Hindlimb muscle (tissue), 1 donor: Measurements from ENCODE around the gene MTURN. TPM values are rescaled to one million over a fixed set of nuclear protein-coding genes. Genes with fewer than 3 reads are reported as not detected.

Source experiments
- DNase-seq: peaks from one replicate; pipeline ENCODE4 v3.0.0-alpha.2; 2013
- polyA plus RNA-seq: library from polyadenylated mRNA; unstranded; fragments of 120-200 nt; gene quantifications from one replicate; pipeline ENCODE4 v1.2.1, GENCODE V29; 2013; ENCODE audit not compliant: insufficient read length

MTURN gene
- polyA plus RNA-seq, 1 donor, result 104 TPM

DNA sequence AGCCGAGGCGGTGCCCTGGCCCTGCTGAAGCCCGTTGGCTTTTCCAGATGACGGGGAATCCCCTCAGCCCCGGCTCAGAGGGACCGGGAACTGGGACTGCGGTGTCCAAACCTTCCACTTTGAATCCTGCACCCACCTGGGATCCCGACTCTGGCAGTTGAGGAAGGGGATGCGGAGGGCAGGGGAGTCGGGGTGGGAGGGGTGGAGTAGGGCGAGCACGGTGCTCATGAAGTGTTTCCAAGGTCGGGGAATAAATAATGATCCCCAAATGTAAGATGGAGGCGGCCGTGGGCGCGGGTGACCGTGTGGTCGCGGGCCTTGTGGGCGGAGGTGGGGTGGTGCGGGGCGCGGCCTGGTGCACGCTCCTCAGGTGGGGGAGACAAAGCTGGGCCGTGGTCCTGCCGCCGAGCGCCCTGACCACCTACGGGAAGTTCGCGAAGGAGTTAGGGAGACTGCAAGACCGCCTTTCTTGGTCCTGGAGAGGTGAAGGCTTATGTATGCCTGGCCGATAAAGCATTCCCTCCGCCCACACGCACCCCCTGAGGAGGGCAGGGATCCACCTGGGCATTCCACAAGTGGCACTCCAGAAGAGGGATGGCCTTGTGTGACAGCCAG is 1.4 kb downstream of the MTURN start:
- no peak for DNase-seq

DNA sequence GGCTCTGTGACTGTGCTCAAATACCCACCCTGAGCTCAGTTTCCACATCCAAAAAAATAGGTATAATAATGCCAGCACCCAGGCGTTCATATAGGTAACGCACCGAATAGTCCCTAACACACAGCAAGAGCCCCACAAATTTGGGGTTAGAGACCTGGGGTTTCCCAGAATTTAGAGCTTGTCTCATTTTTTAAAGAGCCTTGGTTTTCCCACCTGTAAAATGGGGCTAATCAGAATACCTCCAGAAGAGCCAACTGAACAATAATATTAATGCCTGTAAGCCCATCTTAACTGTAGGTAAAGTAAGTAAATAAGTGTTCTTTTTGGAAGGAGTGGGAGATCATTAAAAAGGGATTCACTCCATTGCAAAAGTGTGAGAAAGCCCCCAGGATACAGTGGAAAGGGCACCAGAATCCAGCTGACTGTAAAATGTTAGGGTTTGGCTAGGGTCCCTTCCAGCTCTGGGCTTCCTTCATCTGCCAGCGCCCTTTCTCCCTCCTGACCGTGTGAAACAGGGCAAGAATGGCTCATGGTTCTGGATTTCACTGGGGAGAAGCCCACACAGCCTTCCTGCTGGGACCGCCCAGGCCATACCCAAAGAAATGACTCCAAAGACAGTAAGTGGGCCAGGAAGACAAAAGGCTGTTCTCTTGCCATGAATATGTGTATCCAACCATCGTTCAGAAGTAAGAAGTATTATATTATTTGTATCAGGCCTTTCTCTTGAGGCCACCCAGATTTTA is 2.1 kb downstream of the MTURN start:
- no peak for DNase-seq

GRCh38 chr7:30139836-30140384 is 5.1 kb downstream of the MTURN start:
- no peak for DNase-seq

DNA sequence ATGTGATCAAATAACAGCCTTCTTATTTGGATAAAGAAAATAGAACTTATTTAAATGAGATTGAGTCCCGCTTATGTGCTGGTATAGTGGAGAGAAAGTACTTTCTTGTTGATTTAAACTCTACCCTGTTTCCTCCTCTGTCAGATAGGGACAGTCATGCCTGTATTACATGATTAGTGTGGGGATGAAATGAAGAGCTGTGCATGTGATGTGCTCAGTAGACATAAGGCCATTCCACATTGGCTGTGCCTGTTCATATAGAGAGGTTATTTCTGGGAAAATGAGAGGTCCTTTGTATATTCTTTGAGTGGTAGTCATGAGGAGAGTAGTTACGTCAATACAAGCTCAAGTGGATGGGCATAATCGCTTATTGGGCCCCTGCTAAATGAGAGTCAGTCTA is 5.7 kb downstream of the MTURN start:
- DNase-seq, result no peak

- no peak for DNase-seq
Observed at GRCh38 chr7:30142710-30143109, 7.9 kb downstream of the MTURN start.

- no peak for DNase-seq
Observed at GRCh38 chr7:30143748-30144251, 9.0 kb downstream of the MTURN start.

DNA sequence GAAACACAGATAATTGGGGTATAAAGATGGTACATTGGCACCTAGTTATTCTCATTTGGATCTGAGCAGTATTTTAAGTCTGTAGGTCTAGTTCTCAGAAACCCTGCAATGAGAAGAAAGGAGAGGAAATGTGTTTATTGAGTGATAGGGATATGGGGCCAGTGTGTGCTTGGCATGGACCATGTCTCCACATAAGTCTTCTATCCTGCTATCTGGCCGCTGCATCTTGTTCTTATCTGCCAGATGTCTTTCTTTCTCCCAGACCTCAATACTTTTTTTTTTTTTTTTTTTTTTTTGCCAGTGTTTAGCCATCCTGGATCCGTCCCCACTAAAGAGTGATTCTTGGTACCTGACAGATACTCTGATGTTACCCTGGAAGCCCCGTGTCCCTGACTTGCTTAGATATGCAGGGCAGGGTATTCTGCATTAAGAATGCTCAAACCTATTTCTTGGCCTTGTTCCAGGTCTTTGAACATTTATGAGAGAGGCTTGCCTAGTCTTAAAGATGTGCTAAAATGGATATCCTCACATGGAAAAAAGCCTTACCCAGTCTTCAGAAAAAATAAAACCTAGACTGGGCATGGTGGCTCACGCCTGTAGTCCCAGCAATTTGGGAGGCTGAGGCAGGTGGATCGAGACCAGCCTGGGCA is 10.0 kb downstream of the MTURN start:
- no peak for DNase-seq

DNA sequence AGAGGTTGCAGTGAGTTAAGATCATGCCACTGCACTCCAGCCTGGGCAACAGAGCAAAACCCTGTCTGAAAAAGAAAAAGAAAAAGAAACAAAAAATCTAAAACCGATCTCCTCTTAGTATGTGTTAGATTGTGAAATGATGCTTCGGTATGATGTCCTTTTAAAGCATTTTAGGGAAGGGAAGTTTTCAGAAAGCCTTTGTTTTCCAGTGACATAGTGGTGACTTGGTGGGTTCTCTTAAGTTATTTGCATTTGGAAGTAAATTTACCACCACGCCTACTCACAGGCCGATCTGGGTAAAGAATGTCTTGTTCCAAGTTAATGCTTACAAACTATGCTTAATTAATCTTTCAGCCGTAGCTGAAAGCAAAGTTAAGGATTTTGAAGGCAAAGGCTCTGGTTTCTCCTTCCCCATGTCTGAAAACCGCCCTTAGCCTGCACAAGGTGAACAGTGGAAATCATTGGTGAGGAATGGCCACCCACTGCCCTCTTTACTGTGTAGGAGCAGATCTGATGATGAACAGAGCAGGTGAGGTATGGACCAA is 10.7 kb downstream of the MTURN start:
- no peak for DNase-seq

DNA sequence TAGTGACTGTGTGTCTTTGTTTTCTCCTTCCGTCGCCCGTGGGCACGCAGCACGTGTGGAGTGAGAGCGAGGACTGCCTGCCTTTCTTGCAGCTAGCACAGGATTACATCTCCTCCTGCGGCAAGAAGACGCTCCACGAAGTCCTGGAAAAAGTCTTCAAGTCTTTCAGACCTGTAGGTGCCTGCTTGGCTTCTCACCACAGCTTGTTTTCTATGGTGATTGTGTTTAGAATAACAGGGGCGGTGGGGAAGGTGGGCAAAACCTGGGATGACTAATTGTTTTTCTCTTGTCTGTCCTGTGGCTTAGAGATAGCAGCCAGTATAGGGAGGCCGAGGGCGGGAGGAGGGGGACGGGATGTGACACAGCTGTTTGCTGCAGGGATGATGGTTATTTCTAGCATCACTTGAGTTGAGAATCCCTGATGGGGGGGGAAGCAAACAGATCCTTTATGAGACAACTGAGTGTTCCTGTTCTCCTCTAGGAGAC is 11.4 kb downstream of the MTURN start:
- no peak for DNase-seq

DNA sequence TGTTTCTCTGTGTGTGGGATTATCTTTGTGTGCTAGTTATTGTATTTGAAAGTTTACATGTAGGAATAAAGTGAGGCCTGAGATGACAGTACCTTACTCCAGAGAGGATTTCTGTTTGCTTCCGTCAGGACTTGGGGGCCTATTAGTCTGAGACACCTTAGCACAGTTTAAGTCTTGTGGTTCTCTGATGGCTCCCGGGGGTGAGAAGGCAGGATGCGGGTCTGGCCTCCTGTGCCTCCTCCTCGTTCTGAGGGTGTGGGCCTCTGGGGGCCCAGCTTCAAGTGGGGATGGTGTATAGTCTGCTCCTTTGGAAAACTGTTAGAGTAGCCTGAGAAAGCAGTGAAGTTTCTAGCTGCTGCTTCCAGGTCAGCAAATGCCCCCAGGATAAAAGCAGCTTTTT is 12.4 kb downstream of the MTURN start:
- DNase-seq, result no peak

DNA sequence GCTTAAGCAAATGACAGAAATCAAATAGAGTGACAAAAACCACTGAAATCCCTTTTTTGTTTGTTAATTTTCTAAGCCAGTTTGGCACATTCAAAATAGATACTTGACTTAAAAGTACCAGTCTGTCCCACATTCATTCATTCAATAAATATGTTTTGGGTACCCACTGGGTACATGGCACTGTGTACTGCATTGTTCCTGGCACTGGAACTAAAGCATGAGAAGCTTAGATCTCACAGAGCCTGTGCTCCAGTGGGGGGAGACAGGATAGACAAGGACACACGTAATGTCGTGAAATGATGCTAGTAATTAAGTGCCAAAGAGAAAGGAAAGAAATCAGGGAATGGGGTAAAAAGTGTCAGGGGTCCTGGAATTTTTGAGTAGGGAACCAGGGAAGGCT is 13.0 kb downstream of the MTURN start:
- no peak for DNase-seq

- DNase-seq, result no peak
Observed at GRCh38 chr7:30148426-30148825, 13.6 kb downstream of the MTURN start.

DNA sequence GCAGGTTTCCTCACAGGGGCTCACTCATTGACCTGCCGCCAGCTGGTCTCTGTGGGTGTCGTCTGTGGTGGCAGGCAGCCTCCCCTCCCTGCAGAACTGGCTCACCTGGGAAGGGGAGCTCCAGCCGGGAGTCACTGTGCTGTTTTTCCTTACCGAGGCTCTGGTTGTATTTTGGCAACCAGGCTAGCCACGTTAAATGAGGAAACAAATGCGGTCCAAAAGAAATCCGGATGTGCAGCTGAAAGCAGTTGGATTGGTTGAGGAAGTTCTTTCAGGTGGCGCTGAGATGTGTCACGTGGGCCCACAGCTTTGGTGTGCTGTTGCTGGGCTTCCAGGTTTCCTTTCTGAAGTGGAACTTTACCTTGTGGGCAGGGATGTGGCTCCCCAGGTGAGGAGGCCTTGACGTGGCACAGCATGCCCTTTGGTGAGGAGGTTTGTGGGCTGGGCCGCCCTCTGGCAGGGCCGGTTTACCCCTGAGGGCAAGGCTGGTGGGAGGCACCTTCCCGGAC is 14.2 kb downstream of the MTURN start:
- DNase-seq, result no peak

DNA sequence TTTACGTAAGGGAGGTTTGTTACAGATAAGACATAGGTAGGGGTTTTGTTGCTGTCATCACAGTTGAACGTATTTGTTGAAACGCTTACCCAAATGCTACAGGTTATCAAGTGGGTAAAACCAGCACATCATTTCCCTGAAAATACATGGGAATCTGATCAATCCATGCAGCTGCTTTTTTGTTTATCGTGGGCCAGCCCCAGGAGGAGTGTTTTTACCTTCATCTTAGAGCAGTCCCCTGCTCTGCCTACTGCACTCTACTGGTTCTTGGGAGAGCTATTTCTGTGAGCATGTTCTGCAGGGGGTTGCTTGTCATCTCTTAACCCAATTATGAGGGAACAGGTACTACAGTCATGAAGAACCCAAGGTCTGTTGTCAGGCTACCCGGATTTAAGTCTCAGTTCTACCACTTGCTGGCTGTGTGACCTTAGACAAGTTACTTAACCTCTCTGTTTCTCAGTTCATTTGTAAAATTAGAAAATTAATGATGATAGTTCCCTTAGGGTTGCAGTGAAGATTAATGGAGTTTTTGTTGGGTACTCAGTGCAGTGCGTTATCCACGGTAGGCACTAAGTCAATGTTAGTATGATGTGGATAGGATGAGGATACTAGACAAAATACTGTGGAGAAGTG is 15.0 kb downstream of the MTURN start:
- no peak for DNase-seq

DNA sequence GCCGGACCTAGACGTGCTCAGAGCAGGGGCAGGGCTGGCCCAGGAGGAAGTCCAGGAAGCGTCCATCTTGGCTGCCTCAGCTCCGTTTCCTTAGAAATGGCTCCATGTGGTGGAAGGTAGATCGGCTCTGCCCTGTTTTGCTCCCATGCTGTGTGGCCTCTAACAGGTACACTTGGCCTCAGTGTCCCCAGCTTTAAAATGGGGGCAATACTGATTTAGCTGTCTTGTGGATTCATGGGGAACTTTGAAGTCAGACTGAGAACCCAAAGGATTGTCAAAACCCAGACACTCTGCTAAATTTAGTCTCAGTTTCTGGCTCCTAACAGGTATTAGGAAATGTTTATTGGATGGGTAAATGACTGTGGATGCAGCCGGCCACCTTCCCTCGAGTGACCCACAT is 15.9 kb downstream of the MTURN start:
- DNase-seq, result no peak

DNA sequence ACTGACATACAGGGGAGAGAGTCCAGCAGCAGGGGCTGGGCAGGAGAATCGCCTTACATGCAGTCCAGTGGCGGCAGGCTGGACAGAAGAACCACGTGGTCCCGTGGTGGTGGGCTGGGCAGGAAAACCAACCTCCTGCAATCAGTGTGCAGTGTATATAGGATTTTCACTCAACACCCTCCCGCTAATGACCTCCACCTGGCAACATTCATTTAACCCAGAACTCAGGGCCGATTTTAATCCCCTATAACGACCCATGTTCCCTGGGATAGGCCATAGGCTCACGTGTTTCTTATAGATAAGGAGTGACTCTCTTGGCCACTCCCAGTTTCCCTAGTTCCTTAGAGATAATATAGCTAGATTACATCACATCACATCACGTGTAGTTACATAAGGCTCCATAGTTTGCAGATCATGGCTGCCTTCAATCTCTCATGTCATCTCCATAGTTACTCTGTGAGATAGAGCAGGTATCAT is 19.4 kb downstream of the MTURN start:
- DNase-seq, result no peak

- no peak for DNase-seq
Observed at GRCh38 chr7:30155481-30155880, 20.7 kb downstream of the MTURN start.

DNA sequence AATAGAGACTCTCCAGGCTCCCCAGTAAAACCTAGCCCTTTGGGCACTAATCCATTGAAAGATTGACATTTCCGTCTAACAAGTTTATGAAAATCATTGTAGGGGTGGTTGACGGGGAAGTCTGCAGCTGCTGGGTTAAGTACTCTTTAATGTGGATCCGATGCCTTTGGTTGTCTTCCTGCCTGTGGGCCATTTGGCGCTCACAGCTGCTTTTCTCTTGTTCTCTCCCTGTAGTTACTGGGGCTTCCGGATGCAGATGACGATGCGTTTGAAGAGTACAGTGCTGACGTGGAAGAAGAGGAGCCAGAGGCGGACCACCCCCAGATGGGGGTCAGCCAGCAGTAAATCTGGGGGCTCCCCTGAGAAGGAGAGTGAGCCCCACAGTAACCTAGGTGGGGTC is 22.4 kb downstream of the MTURN start:
- DNase-seq, result no peak

DNA sequence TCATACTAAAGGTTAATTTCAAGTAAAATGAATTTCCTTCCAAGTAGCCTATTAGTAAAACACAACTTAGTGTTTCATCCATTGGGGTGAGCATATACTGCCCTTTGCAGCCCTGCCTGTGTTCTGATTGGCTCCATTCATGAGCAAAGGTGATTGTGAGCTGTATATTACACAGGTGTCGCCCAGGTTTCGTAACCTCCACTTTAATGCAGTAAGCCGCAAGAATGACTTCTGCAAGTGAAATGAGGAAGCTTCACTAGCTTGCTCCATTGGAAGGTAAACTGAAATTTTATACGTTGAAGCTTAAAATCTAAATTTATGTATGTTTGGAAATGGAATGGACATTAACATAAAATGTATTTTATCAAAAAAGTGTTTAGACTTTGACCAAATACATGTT is 24.4 kb downstream of the MTURN start:
- DNase-seq, result no peak

GRCh38 chr7:30159698-30160143 is 24.9 kb downstream of the MTURN start:
- no peak for DNase-seq

DNA sequence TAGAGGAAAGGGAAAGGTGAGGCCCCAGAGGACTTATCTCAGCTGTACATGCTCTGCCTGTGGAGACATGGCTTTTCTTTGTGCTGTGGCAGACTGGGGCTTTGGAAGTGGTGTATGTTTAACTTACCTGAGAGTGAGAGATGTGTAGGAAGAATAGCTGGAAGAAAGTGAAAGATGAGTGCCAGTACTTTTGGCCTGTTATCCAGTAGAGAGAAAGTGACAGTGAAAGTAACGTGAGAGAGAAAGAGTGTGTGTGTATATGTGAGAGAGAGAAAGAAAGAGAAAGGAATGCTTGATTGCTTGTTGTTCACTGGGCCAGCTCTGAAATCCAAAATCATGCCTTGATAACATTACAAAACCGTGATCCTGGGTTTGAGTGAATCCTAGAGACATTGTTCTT is 25.5 kb downstream of the MTURN start:
- DNase-seq, result no peak

DNA sequence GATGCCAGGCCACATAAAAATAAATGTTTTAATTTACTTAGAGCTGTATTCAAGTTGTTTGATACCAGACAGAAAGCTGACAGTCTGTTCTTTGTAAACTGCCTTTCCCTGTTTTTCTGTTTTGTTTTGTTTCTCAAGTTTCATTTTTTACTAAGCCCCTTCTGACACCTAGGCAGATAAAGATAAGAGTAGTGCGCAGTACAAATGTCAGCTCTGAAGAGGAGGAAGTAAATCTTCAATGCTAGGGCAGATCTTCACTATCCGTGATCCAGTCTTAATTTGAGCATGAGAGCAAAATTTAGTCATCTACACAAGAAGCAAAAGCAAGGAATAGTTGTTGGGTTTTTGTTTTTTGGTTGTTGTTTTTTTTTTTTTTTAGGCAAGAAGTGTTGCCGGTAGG is 27.3 kb downstream of the MTURN start:
- no peak for DNase-seq
